MCF 10A (cell line): Measurements from ENCODE around the gene SYNCRIP. TPM values are rescaled to one million over a fixed set of nuclear protein-coding genes. Genes with fewer than 3 reads are reported as not detected.

Experiments used
- BruUV-seq: library from RNA; stranded (reverse); fragments of 400-500 nt; replicated peaks from 2 replicates; lab custom pipeline; 2021; lab: Mats Ljungman, UMichigan
- CTCF ChIA-PET: fragments of 300-600 bp; sonication (Branson Sonifier 250); formaldehyde crosslinking; extraction: SDS; loops from one replicate; lab custom pipeline; 2021; ENCODE audit warnings: antibody characterized with exemption, inconsistent platforms; lab: Yijun Ruan, JAX
- POLR2A ChIA-PET: fragments of 300-600, 350-650 bp; sonication (Branson Sonifier 250); formaldehyde crosslinking; extraction: SDS; loops from one replicate; lab custom pipeline; 2020; ENCODE audit warnings: antibody characterized with exemption, inconsistent platforms; lab: Yijun Ruan, JAX
- DNase-seq: peaks from one replicate; pipeline ENCODE4 v3.0.0-alpha.2; 2018; ENCODE audit not compliant: unreplicated experiment
- H3K27ac Mint-ChIP-seq: one replicate; pipeline ENCODE4 v1.8.0; 2022; ENCODE audit warnings: mild to moderate bottlenecking, low read depth, mixed read lengths; ENCODE audit not compliant: unreplicated experiment
- H3K27me3 Mint-ChIP-seq: one replicate; pipeline ENCODE4 v1.8.0; 2022; ENCODE audit warnings: mixed read lengths; ENCODE audit not compliant: insufficient read depth, unreplicated experiment
- H3K36me3 Mint-ChIP-seq: one replicate; pipeline ENCODE4 v1.8.0; 2022; ENCODE audit warnings: mild to moderate bottlenecking, moderate library complexity, mixed read lengths; ENCODE audit not compliant: insufficient read depth, unreplicated experiment
- H3K4me1 Mint-ChIP-seq: one replicate; pipeline ENCODE4 v1.8.0; 2022; ENCODE audit warnings: mixed read lengths; ENCODE audit not compliant: insufficient read depth, unreplicated experiment
- H3K4me3 Mint-ChIP-seq: one replicate; pipeline ENCODE4 v1.8.0; 2022; ENCODE audit warnings: mild to moderate bottlenecking, moderate library complexity, mixed read lengths; ENCODE audit not compliant: unreplicated experiment
- H3K9me3 Mint-ChIP-seq: one replicate; pipeline ENCODE4 v1.8.0; 2022; ENCODE audit warnings: mixed read lengths; ENCODE audit not compliant: unreplicated experiment
- CTCF ChIP-seq: fragments of 200-600 bp; IDR thresholded peaks from one replicate; pipeline ENCODE4 v1.8.0; 2022; ENCODE audit warnings: antibody characterized with exemption, mild to moderate bottlenecking; ENCODE audit not compliant: unreplicated experiment
- intact Hi-C: fragments of 100-400 bp; cut with micrococcal nuclease; formaldehyde crosslinking; loops from 2 replicates; pipeline ENCODE4 v1.14.1; 2022
- total RNA-seq: library from RNA; stranded (reverse); gene quantifications from 2 replicates; pipeline ENCODE4 v1.2.3, GENCODE V29; 2022

Gene SYNCRIP
- total RNA-seq, 1 experiment from 2014 or later, result 161 TPM

GRCh38 chr6:85620308-85620707, 22.4 kb downstream of the SYNCRIP start:
- Mint-ChIP-seq H3K9me3 (no peaks in the 10 kb centered on the region), H3K36me3 (peaks cover 100% of the 10 kb centered on the region), H3K27ac (no peak overlapping the region), H3K4me1 (peaks cover 12% of the 10 kb centered on the region), H3K27me3 (no peaks in the 10 kb centered on the region), H3K4me3 (no peak overlapping the region)
- ChIA-PET CTCF (no interaction called here), POLR2A (interaction anchor here (0.6 to 0.7 kb wide), 2 partner anchors 22 to 53 kb away, joined by 3 read pairs; no protein-coding TSS in a partner anchor)
- DNase-seq, result no peak
- no TSS peak for BruUV-seq
- no peak for TF ChIP-seq CTCF
- intact Hi-C loops, result loop anchor here (10.0 kb wide), 1 partner anchor 54 kb away; no protein-coding TSS in a partner anchor

GRCh38 chr6:85614780-85615179, 27.9 kb downstream of the SYNCRIP start:
- no peaks in the 10 kb centered on the region for H3K4me1 Mint-ChIP-seq
- no TSS peak for BruUV-seq
- H3K27me3 Mint-ChIP-seq, result no peaks in the 10 kb centered on the region
- peaks cover 100% of the 10 kb centered on the region for H3K36me3 Mint-ChIP-seq
- TF ChIP-seq CTCF, result no peak
- H3K27ac Mint-ChIP-seq, result no peak overlapping the region
- ChIA-PET POLR2A (no interaction called here), CTCF (no interaction called here)
- no peak overlapping the region for H3K4me3 Mint-ChIP-seq
- intact Hi-C loops, result no loop called here
- DNase-seq, result no peak
- H3K9me3 Mint-ChIP-seq, result no peaks in the 10 kb centered on the region

GRCh38 chr6:85612690-85613474, 29.8 kb downstream of the SYNCRIP start:
- intact Hi-C loops, result no loop called here
- Mint-ChIP-seq H3K4me3 (no peak overlapping the region), H3K27ac (no peak overlapping the region), H3K36me3 (peaks cover 100% of the 10 kb centered on the region), H3K9me3 (no peaks in the 10 kb centered on the region), H3K27me3 (no peaks in the 10 kb centered on the region), H3K4me1 (no peaks in the 10 kb centered on the region)
- CTCF ChIA-PET, result no interaction called here
- DNase-seq, result no peak
- POLR2A ChIA-PET, result interaction anchor here (1.6 kb wide), 1 partner anchor 17 kb away, joined by 5 read pairs; no protein-coding TSS in a partner anchor
- no peak for TF ChIP-seq CTCF
- no TSS peak for BruUV-seq

- DNase-seq, result no peak
- peaks cover 90% of the 10 kb centered on the region for H3K36me3 Mint-ChIP-seq
- H3K27ac Mint-ChIP-seq, result peak overlapping the region; percentile 53
- no peak for TF ChIP-seq CTCF
- CTCF ChIA-PET, result no interaction called here
- no TSS peak for BruUV-seq
- POLR2A ChIA-PET, result interaction anchor here (0.7 to 2.6 kb wide), 11 partner anchors 10 to 68 kb away, joined by 3 to 12 read pairs (median 3); partner anchors contain the start of genes SNX14 and SYNCRIP
- no peaks in the 10 kb centered on the region for H3K27me3 Mint-ChIP-seq
- no peaks in the 10 kb centered on the region for H3K4me1 Mint-ChIP-seq
- H3K9me3 Mint-ChIP-seq, result no peaks in the 10 kb centered on the region
- intact Hi-C loops, result no loop called here
- no peak overlapping the region for H3K4me3 Mint-ChIP-seq
Observed at GRCh38 chr6:85610182-85610895, 32.3 kb downstream of the SYNCRIP start.
